IMR-90 (cell line): ENCODE results near the gene SV2B.

Experiments used
- CEBPB ChIP-seq: IDR thresholded peaks from 2 replicates; pipeline ENCODE4 v1.6.1; 2012; ENCODE audit warnings: low read depth, low read length, improper control_type of control experiment
- CHD1 ChIP-seq: IDR thresholded peaks from 2 replicates; pipeline ENCODE4 v1.6.1; 2012; ENCODE audit warnings: low read depth, low read length, improper control_type of control experiment
- CTCF ChIP-seq: conservative IDR thresholded peaks from 2 replicates; pipeline ENCODE4 v1.5.1; 2012; ENCODE audit warnings: mild to moderate bottlenecking, low read depth, low read length, improper control_type of control experiment
- ELK1 ChIP-seq: fragments of 150-350 bp; IDR thresholded peaks from 2 replicates; pipeline ENCODE4 v1.6.1; 2016; ENCODE audit warnings: low read depth, mild to moderate bottlenecking, low read length, moderate library complexity, borderline replicate concordance
- MAFK ChIP-seq: IDR thresholded peaks from 2 replicates; pipeline ENCODE4 v1.6.1; 2012; ENCODE audit warnings: low read depth, low read length, improper control_type of control experiment
- MAZ ChIP-seq: IDR thresholded peaks from 2 replicates; pipeline ENCODE4 v1.6.1; 2012; ENCODE audit warnings: low read depth, mild to moderate bottlenecking, low read length, improper control_type of control experiment, moderate library complexity, borderline replicate concordance
- POLR2A ChIP-seq: IDR thresholded peaks from 2 replicates; pipeline ENCODE4 v1.6.1; 2012; ENCODE audit warnings: mild to moderate bottlenecking, low read depth, low read length
- RAD21 ChIP-seq: IDR thresholded peaks from 2 replicates; pipeline ENCODE4 v1.6.1; 2012; ENCODE audit warnings: low read length, improper control_type of control experiment
- RFX5 ChIP-seq: IDR thresholded peaks from 2 replicates; pipeline ENCODE4 v1.8.0; 2012; ENCODE audit warnings: low read depth, mild to moderate bottlenecking, low read length, moderate library complexity
- SMC3 ChIP-seq: fragments of 150-350 bp; IDR thresholded peaks from 2 replicates; pipeline ENCODE4 v1.6.1; 2016; ENCODE audit warnings: low read depth, mild to moderate bottlenecking, antibody characterized with exemption, low read length, moderate library complexity
- USF2 ChIP-seq: fragments of 150-350 bp; IDR thresholded peaks from 2 replicates; pipeline ENCODE4 v1.6.1; 2017; ENCODE audit warnings: mild to moderate bottlenecking, antibody characterized with exemption, low read length, low read depth

GRCh38 chr15:91199511-91199910 is 99.5 kb downstream of the SV2B start:
- TF ChIP-seq CTCF (no peak), RFX5 (no peak), MAZ (no peak), USF2 (no peak), CEBPB (no peak), SMC3 (no peak), RAD21 (no peak), MAFK (no peak), POLR2A (no peak), ELK1 (no peak), CHD1 (no peak)
